PC-3 (cell line): ENCODE results near the gene GPR137B.

Experiments
- CTCF ChIP-seq: fragments of 300-600 bp; sonication (generic); conservative IDR thresholded peaks from 2 replicates; pipeline ENCODE4 v1.5.1; 2017; ENCODE audit warnings: antibody characterized with exemption, low read depth, mild to moderate bottlenecking, low read length
- EZH2 ChIP-seq: fragments of 300-600 bp; sonication (generic); IDR thresholded peaks from one replicate; pipeline ENCODE4 v1.6.1; 2017; ENCODE audit warnings: antibody characterized with exemption, mild to moderate bottlenecking, low read length; ENCODE audit not compliant: unreplicated experiment
- EZH2phosphoT487 ChIP-seq: fragments of 300-600 bp; sonication (generic); IDR thresholded peaks from 2 replicates; pipeline ENCODE4 v1.6.1; 2018; ENCODE audit warnings: mild to moderate bottlenecking, antibody characterized with exemption, low read length, borderline replicate concordance

DNA sequence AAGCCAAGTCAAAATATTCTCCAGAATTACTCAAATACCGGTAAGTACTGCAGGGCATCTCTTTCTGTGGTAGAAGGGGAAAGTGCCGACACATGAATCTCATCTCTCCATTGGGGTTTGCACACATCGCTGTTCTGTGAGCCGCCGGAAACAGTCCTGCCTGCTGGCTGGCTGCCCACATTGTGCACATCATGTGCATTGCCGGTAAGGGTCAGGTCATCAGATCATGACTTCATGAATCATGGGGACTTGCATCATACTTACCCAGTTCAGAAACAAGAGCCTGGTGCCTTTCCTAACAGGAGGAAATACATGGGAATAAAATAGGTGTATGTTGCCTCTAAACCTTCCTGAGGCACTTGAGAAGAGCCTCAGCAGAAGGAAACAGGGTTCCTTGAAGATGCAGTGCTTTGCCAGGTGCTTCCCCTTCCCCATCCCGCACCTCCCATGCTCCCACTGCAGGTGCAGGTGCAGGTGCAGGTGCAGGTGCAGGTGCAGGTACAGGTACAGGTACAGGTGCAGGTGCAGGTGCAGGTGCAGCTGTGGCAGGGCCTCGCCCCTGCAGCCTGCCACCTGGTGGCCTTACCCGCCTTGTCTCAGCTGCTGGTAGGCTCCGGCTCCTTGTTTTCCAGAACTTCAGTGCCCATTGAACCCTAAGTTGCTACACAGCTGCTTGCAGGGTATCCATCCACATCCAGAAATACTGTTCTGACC lies 26.5 kb downstream of the GPR137B start:
- TF ChIP-seq CTCF (peak; percentile 47; the same call in 1 of the 2 replicates), EZH2 (no peak), EZH2phosphoT487 (no peak)
